Measurements from ENCODE around the gene NSUN5. TPM values are rescaled to one million over a fixed set of nuclear protein-coding genes. Genes with fewer than 3 reads are reported as not detected.

Gene NSUN5
- total RNA-seq, 1 experiment from 2014 or later = 51.6 TPM

DNA sequence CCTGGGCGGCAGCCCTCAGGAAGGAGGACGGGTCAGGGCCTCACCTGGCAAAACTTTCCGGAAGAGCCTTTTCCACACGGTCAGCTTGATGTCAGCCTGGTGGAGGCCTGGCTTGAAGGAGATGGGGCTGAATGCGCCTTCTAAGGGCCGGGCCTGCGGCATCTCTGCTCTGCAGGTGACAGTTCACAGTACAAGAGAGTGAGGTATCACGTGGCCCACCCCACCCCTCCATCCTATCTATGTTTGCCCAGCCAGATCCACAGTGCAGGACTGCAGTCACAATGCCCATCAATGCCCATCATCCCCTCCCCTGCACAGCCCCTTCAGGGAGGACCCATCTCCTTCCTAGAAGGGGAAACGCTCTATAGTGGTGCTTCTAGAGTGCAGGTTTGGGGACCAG lies 7.9 kb upstream of the NSUN5 start:
- no peaks in the 10 kb centered on the region for H3K79me2 ChIP-seq (ENCODE audit: low read depth)
- ChIA-PET CTCF (no interaction called here), POLR2A (ENCODE audit: unreplicated experiment) (no interaction called here)
- H3K27ac ChIP-seq = no peak overlapping the region
- H3K36me3 ChIP-seq (ENCODE audit: low read depth) = no peaks in the 10 kb centered on the region
- no peaks in the 10 kb centered on the region for H3K9me2 ChIP-seq (ENCODE audit: insufficient read depth)
- no peak overlapping the region for H2AFZ ChIP-seq
- intact Hi-C loops (cut with micrococcal nuclease; ENCODE audit: unreplicated experiment) = no loop called here
- H3K27me3 ChIP-seq (ENCODE audit: insufficient read depth, low read depth) = no peaks in the 10 kb centered on the region
- TF ChIP-seq CTCF (conservative IDR thresholded peaks at IDR 0.05) = no peak
- TF ChIP-seq EZH2 (IDR thresholded peaks at IDR 0.05; ENCODE audit: low read depth) = no peak
- no peaks in the 10 kb centered on the region for H4K20me1 ChIP-seq (ENCODE audit: insufficient read depth)
- H3K4me2 ChIP-seq = no peak overlapping the region
- H3F3A ChIP-seq (ENCODE audit: insufficient read depth, low read depth) = no peaks in the 10 kb centered on the region
- no TSS peak for BruUV-seq (replicated peaks)
- no peaks in the 10 kb centered on the region for H3K9me3 ChIP-seq (ENCODE audit: insufficient read depth, low read depth)
- DNase-seq = no peak
- H3K4me1 ChIP-seq (replicated peaks; ENCODE audit: insufficient read depth) = no peaks in the 10 kb centered on the region
- no peak overlapping the region for H3K4me3 ChIP-seq

DNA sequence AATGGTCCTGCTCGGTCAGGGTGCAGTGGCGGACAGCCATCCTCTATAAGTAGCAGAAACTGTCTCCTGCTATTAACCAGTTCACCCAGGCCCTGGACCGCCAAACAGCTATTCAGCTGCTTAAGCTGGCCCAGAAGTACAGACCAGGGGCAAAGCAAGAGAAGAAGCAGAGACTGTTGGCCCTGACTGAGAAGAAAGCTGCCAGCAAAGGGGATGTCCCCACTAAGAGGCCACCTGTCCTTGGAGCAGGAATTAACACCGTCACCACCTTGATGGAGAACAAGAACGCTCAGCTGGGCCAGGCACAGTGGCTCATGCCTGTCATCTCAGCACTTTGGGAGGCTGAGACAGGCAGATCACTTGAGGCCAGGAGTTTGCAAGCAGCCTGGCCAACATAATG lies 5.6 kb upstream of the NSUN5 start:
- BruUV-seq (replicated peaks) = no TSS peak
- Histone ChIP-seq H3K4me3 (no peak overlapping the region), H3K36me3 (ENCODE audit: low read depth) (no peaks in the 10 kb centered on the region), H3K27me3 (ENCODE audit: insufficient read depth, low read depth) (no peaks in the 10 kb centered on the region), H3K27ac (no peak overlapping the region), H3K9me2 (ENCODE audit: insufficient read depth) (no peaks in the 10 kb centered on the region), H2AFZ (no peak overlapping the region), H3K4me1 (replicated peaks; ENCODE audit: insufficient read depth) (peaks cover 2% of the 10 kb centered on the region), H3K4me2 (no peak overlapping the region), H3K79me2 (ENCODE audit: low read depth) (peaks cover 3% of the 10 kb centered on the region; the same call in 1 of the 2 replicates), H3F3A (ENCODE audit: insufficient read depth, low read depth) (no peaks in the 10 kb centered on the region), H4K20me1 (ENCODE audit: insufficient read depth) (no peaks in the 10 kb centered on the region), H3K9me3 (ENCODE audit: insufficient read depth, low read depth) (no peaks in the 10 kb centered on the region)
- TF ChIP-seq EZH2 (IDR thresholded peaks at IDR 0.05; ENCODE audit: low read depth) (no peak), CTCF (conservative IDR thresholded peaks at IDR 0.05) (no peak)
- CTCF ChIA-PET = no interaction called here
- intact Hi-C loops (cut with micrococcal nuclease; ENCODE audit: unreplicated experiment) = no loop called here
- POLR2A ChIA-PET (ENCODE audit: unreplicated experiment) = no interaction called here
- DNase-seq = no peak

DNA sequence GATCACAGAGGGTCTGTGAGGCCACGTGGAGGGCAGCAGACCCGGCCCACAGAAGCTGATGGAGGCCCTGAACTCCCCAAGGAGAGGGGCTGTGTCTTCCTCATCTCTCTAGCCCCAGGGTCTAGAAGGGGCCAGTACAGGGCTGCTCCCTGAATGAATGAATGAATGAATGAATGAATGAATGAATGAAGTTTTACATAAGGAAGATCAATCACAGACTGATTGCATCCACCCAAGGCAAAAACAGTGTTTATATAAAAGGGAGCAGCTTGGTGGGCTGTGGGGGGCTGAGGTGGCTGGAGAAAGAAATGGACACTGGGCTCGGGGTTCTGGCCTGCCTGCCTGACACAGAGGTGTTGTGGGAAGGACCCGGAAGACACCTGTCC lies 4.9 kb upstream of the NSUN5 start:
- H3K9me2 ChIP-seq (ENCODE audit: insufficient read depth) = no peaks in the 10 kb centered on the region
- H3F3A ChIP-seq (ENCODE audit: insufficient read depth, low read depth) = no peaks in the 10 kb centered on the region
- no peaks in the 10 kb centered on the region for H3K36me3 ChIP-seq (ENCODE audit: low read depth)
- no peak overlapping the region for H3K4me2 ChIP-seq
- intact Hi-C loops (cut with micrococcal nuclease; ENCODE audit: unreplicated experiment) = no loop called here
- no peaks in the 10 kb centered on the region for H3K27me3 ChIP-seq (ENCODE audit: insufficient read depth, low read depth)
- ChIA-PET CTCF (interaction anchor here (0.6 kb wide), 1 partner anchor 107 kb away, joined by 14 read pairs; no protein-coding TSS in a partner anchor), POLR2A (ENCODE audit: unreplicated experiment) (no interaction called here)
- TF ChIP-seq CTCF (conservative IDR thresholded peaks at IDR 0.05) (no peak), EZH2 (IDR thresholded peaks at IDR 0.05; ENCODE audit: low read depth) (no peak)
- BruUV-seq (replicated peaks) = no TSS peak
- DNase-seq = no peak
- no peak overlapping the region for H3K4me3 ChIP-seq
- no peak overlapping the region for H2AFZ ChIP-seq
- H3K4me1 ChIP-seq (replicated peaks; ENCODE audit: insufficient read depth) = peaks cover 5% of the 10 kb centered on the region
- no peaks in the 10 kb centered on the region for H4K20me1 ChIP-seq (ENCODE audit: insufficient read depth)
- no peak overlapping the region for H3K27ac ChIP-seq
- peaks cover 5% of the 10 kb centered on the region; the same call in 1 of the 2 replicates for H3K79me2 ChIP-seq (ENCODE audit: low read depth)
- H3K9me3 ChIP-seq (ENCODE audit: insufficient read depth, low read depth) = no peaks in the 10 kb centered on the region
